ENCODE results near the gene CTBP1.
A peak's percentile ranks its signal among the peaks of the same experiment; 100 is the strongest.

The CTBP1 gene

GRCh38 chr4:1266881-1267763 lies 18.2 kb upstream of the CTBP1 start:
- Mint-ChIP-seq H3K4me3 (peak overlapping the region; percentile 79), H3K4me1 (peaks cover 15% of the 10 kb centered on the region), H3K9me3 (peaks cover 4% of the 10 kb centered on the region), H3K36me3 (ENCODE audit: low read depth) (no peaks in the 10 kb centered on the region), H3K27me3 (no peaks in the 10 kb centered on the region), H3K27ac (peak overlapping the region; percentile 91)
- no peak for DNase-seq
- peak; percentile 78 for ATAC-seq

- DNase-seq: no peak
- Mint-ChIP-seq H3K9me3 (peaks cover 4% of the 10 kb centered on the region), H3K36me3 (ENCODE audit: low read depth) (no peaks in the 10 kb centered on the region), H3K27ac (no peak overlapping the region), H3K27me3 (no peaks in the 10 kb centered on the region), H3K4me1 (peaks cover 18% of the 10 kb centered on the region), H3K4me3 (no peak overlapping the region)
- no peak for ATAC-seq
Observed at GRCh38 chr4:1265351-1265750, 16.4 kb upstream of the CTBP1 start.

- H3K27me3 Mint-ChIP-seq: no peaks in the 10 kb centered on the region
- DNase-seq (no peak), ATAC-seq (no peak)
- H3K36me3 Mint-ChIP-seq (ENCODE audit: low read depth): no peaks in the 10 kb centered on the region
- no peak overlapping the region for H3K27ac Mint-ChIP-seq
- peaks cover 4% of the 10 kb centered on the region for H3K9me3 Mint-ChIP-seq
- peaks cover 22% of the 10 kb centered on the region for H3K4me1 Mint-ChIP-seq
- H3K4me3 Mint-ChIP-seq: no peak overlapping the region
Observed at GRCh38 chr4:1264942-1265341, 16.0 kb upstream of the CTBP1 start.

GRCh38 chr4:1261107-1261928 lies 12.4 kb upstream of the CTBP1 start:
- DNase-seq (no peak), ATAC-seq (no peak)
- H3K4me3 Mint-ChIP-seq: no peak overlapping the region
- H3K9me3 Mint-ChIP-seq: peaks cover 12% of the 10 kb centered on the region
- no peak overlapping the region for H3K27ac Mint-ChIP-seq
- peaks cover 5% of the 10 kb centered on the region for H3K36me3 Mint-ChIP-seq (ENCODE audit: low read depth)
- H3K4me1 Mint-ChIP-seq: peaks cover 32% of the 10 kb centered on the region
- no peaks in the 10 kb centered on the region for H3K27me3 Mint-ChIP-seq

GRCh38 chr4:1260418-1261106 lies 11.6 kb upstream of the CTBP1 start:
- Mint-ChIP-seq H3K4me1 (peaks cover 38% of the 10 kb centered on the region), H3K4me3 (no peak overlapping the region), H3K27ac (no peak overlapping the region), H3K36me3 (ENCODE audit: low read depth) (peaks cover 6% of the 10 kb centered on the region), H3K27me3 (no peaks in the 10 kb centered on the region), H3K9me3 (peaks cover 18% of the 10 kb centered on the region)
- ATAC-seq: peak; percentile 11
- no peak for DNase-seq

- no peak for ATAC-seq
- DNase-seq: no peak
- H3K4me3 Mint-ChIP-seq: no peak overlapping the region
- H3K36me3 Mint-ChIP-seq (ENCODE audit: low read depth): peaks cover 7% of the 10 kb centered on the region
- H3K27ac Mint-ChIP-seq: no peak overlapping the region
- peaks cover 44% of the 10 kb centered on the region for H3K4me1 Mint-ChIP-seq
- H3K27me3 Mint-ChIP-seq: no peaks in the 10 kb centered on the region
- peaks cover 19% of the 10 kb centered on the region for H3K9me3 Mint-ChIP-seq
Observed at GRCh38 chr4:1259966-1260365, 11.0 kb upstream of the CTBP1 start.

GRCh38 chr4:1258457-1258856 lies 9.5 kb upstream of the CTBP1 start:
- Mint-ChIP-seq H3K36me3 (ENCODE audit: low read depth) (peaks cover 14% of the 10 kb centered on the region), H3K27ac (no peak overlapping the region), H3K4me1 (peaks cover 60% of the 10 kb centered on the region), H3K9me3 (peaks cover 27% of the 10 kb centered on the region), H3K27me3 (no peaks in the 10 kb centered on the region), H3K4me3 (no peak overlapping the region)
- no peak for DNase-seq
- no peak for ATAC-seq

- Mint-ChIP-seq H3K4me3 (peak overlapping the region; percentile 12), H3K27ac (peak overlapping the region; percentile 65), H3K27me3 (no peaks in the 10 kb centered on the region), H3K9me3 (peaks cover 27% of the 10 kb centered on the region), H3K36me3 (ENCODE audit: low read depth) (peaks cover 33% of the 10 kb centered on the region), H3K4me1 (peaks cover 85% of the 10 kb centered on the region)
- DNase-seq (peak; percentile 0), ATAC-seq (peak; percentile 82)
Observed at GRCh38 chr4:1255699-1256098, 6.8 kb upstream of the CTBP1 start.

GRCh38 chr4:1255151-1255550 lies 6.2 kb upstream of the CTBP1 start:
- ATAC-seq (no peak), DNase-seq (peak; percentile 7)
- Mint-ChIP-seq H3K9me3 (peaks cover 27% of the 10 kb centered on the region), H3K36me3 (ENCODE audit: low read depth) (peaks cover 38% of the 10 kb centered on the region), H3K4me3 (no peak overlapping the region), H3K4me1 (peaks cover 85% of the 10 kb centered on the region), H3K27me3 (no peaks in the 10 kb centered on the region), H3K27ac (peak overlapping the region; percentile 65)

- peak overlapping the region; percentile 16 for H3K27ac Mint-ChIP-seq
- no peak for ATAC-seq
- H3K4me1 Mint-ChIP-seq: peaks cover 80% of the 10 kb centered on the region
- peaks cover 38% of the 10 kb centered on the region for H3K36me3 Mint-ChIP-seq (ENCODE audit: low read depth)
- H3K4me3 Mint-ChIP-seq: no peak overlapping the region
- H3K27me3 Mint-ChIP-seq: no peaks in the 10 kb centered on the region
- peak; percentile 1 for DNase-seq
- peaks cover 27% of the 10 kb centered on the region for H3K9me3 Mint-ChIP-seq
Observed at GRCh38 chr4:1253831-1254230, 4.9 kb upstream of the CTBP1 start.

GRCh38 chr4:1252928-1253492 lies 4.1 kb upstream of the CTBP1 start:
- ATAC-seq: no peak
- H3K4me3 Mint-ChIP-seq: no peak overlapping the region

GRCh38 chr4:1251773-1252066 lies 2.8 kb upstream of the CTBP1 start:
- no peak overlapping the region for H3K27ac Mint-ChIP-seq
- no peak for ATAC-seq
- peaks cover 74% of the 10 kb centered on the region for H3K4me1 Mint-ChIP-seq
- H3K27me3 Mint-ChIP-seq: no peaks in the 10 kb centered on the region
- DNase-seq: no peak
- H3K4me3 Mint-ChIP-seq: no peak overlapping the region
- H3K9me3 Mint-ChIP-seq: peaks cover 16% of the 10 kb centered on the region
- H3K36me3 Mint-ChIP-seq (ENCODE audit: low read depth): peaks cover 35% of the 10 kb centered on the region

More at GRCh38 chr4:1252928-1253492, 4.1 kb upstream of the CTBP1 start:
- DNase-seq: peak; percentile 0
- no peak overlapping the region for H3K27ac Mint-ChIP-seq
- H3K27me3 Mint-ChIP-seq: no peaks in the 10 kb centered on the region
- H3K4me1 Mint-ChIP-seq: peaks cover 73% of the 10 kb centered on the region
- H3K36me3 Mint-ChIP-seq (ENCODE audit: low read depth): peaks cover 33% of the 10 kb centered on the region
- H3K9me3 Mint-ChIP-seq: peaks cover 21% of the 10 kb centered on the region

GRCh38 chr4:1250921-1251772 lies 2.2 kb upstream of the CTBP1 start:
- ATAC-seq (no peak), DNase-seq (no peak)
- peaks cover 74% of the 10 kb centered on the region for H3K4me1 Mint-ChIP-seq
- H3K9me3 Mint-ChIP-seq: peaks cover 13% of the 10 kb centered on the region
- H3K36me3 Mint-ChIP-seq (ENCODE audit: low read depth): peaks cover 36% of the 10 kb centered on the region
- peak overlapping the region; percentile 85 for H3K4me3 Mint-ChIP-seq
- no peaks in the 10 kb centered on the region for H3K27me3 Mint-ChIP-seq
- H3K27ac Mint-ChIP-seq: peak overlapping the region; percentile 97

GRCh38 chr4:1250527-1250812 lies 1.5 kb upstream of the CTBP1 start:
- ATAC-seq (no peak), DNase-seq (no peak)
- Mint-ChIP-seq H3K4me3 (peak overlapping the region; percentile 85), H3K9me3 (peaks cover 8% of the 10 kb centered on the region), H3K4me1 (peaks cover 73% of the 10 kb centered on the region), H3K27me3 (no peaks in the 10 kb centered on the region), H3K27ac (peak overlapping the region; percentile 97), H3K36me3 (ENCODE audit: low read depth) (peaks cover 34% of the 10 kb centered on the region)

Measured in activated naive CD8-positive, alpha-beta T cell treated with anti-CD3 and anti-CD28 coated beads, Interleukin-2, amount 50 U/mL, for 24 hours (primary cell).